Rectal smooth muscle tissue (tissue), 1 donor: ENCODE results near the gene CYB561D2.

Experiments
- H3K27ac ChIP-seq: one replicate; pipeline ENCODE4 v1.7.0; 2013; ENCODE audit warnings: low read depth, low read length, inconsistent platforms
- H3K27me3 ChIP-seq: one replicate; pipeline ENCODE4 v1.7.0; 2013; ENCODE audit warnings: low read length; ENCODE audit not compliant: control insufficient read depth, insufficient read depth
- H3K36me3 ChIP-seq: one replicate; pipeline ENCODE4 v1.7.0; 2013; ENCODE audit warnings: low read length; ENCODE audit not compliant: control insufficient read depth, insufficient read depth
- H3K4me1 ChIP-seq: one replicate; pipeline ENCODE4 v1.7.0; 2013; ENCODE audit warnings: low read length; ENCODE audit not compliant: control insufficient read depth, insufficient read depth
- H3K4me3 ChIP-seq: one replicate; pipeline ENCODE4 v1.7.0; 2013; ENCODE audit warnings: low read length
- H3K9ac ChIP-seq: one replicate; pipeline ENCODE4 v1.7.0; 2013; ENCODE audit warnings: low read length

Gene CYB561D2

GRCh38 chr3:50401978-50402595 lies 51.4 kb downstream of the CYB561D2 start:
- no peaks in the 10 kb centered on the region for H3K4me1 ChIP-seq
- no peaks in the 10 kb centered on the region for H3K36me3 ChIP-seq
- no peak overlapping the region for H3K27ac ChIP-seq
- H3K9ac ChIP-seq: no peak overlapping the region
- no peak overlapping the region for H3K4me3 ChIP-seq
- H3K27me3 ChIP-seq: no peaks in the 10 kb centered on the region
